Measurements from ENCODE around the gene RSPO4.

Gene RSPO4

DNA sequence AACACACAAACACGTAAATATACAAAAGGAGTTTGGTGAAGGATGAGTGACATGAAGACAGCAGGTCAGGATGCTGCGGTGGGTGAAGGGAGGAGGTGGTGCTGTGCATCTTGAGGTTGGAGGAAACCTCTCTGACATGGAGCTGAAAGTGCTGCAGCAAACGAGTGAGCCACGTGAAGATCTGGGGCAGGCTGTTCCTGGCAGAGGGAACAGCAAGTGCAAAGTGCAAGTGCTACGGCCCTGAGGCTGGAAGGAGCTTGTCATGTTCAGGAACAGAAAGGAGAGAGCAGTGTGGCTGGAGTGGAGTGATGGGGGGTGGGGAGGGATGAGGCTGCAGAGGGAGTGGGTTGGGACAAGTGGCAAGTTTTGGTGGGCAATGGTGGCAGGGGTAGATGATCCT is 61.2 kb downstream of the RSPO4 start:
- no peak for DNase-seq

DNA sequence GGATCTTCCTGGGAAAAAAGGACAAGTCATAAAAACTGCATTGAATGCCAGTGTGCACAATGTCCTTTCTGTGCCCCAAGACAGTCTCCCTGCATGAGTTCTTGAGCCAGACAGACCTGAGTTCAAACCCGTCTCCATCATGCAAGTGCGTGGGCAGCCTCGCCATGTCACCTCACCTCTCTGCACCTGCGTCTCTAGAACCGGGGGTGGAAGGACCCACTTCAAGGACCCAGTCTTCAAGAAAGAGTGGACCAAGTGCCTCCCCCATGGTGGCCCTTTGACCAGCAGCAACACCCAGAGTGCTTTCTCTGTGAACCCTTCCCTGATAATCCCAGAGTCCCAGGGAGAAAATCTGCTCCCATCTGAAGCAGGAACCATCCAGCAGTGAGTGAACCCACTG is 62.5 kb downstream of the RSPO4 start:
- no peak for DNase-seq

DNA sequence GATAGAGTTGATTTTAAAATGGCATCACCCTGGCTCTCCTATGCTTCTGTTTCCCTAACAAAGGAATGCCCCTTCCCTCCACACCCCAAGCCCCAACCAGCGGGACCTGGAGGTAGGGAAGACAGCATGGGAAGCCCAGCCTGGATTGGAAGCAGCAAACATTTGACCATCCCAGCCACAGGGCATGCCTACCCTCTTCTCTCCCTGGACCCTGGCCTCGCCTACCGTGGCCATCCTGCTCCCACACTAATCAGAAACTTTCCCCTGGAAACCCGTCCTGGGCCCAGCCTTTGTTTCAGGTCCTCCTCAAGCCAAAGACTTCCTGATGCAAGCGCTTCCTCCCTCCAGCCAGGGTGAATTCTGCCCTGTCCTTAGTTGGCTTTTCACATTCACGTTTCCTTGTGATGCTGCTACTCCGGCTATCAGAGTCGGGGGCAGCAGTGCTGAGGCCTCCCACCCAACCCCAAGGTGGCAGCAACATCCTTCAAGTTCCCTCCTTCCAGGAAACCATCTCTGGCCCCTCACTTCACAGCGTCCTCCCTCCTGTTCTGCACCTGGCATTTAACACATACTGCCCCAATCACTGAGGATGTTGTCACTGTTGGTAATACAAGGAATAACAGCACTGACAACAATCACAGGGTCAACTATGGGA is 67.8 kb downstream of the RSPO4 start:
- DNase-seq = no peak

DNA sequence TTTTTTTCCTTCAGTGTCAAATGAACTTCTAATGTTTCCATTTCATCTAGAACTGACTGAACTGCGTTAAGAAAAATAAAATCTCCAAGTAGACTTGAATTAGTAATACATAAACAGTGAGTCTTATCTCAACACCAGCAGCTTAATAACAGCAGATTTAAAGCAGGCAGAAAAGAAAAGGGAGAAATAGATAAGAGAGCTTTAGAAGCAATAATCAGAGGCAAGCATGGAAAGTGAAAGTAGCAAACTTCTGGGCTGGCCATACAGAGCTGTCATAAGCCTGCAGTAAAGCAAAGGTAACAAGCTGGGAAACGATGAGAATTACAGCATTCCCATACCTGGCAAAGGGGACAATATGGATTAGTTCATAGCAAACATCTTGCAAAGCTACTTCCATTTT is 69.1 kb downstream of the RSPO4 start:
- no peak for DNase-seq

DNA sequence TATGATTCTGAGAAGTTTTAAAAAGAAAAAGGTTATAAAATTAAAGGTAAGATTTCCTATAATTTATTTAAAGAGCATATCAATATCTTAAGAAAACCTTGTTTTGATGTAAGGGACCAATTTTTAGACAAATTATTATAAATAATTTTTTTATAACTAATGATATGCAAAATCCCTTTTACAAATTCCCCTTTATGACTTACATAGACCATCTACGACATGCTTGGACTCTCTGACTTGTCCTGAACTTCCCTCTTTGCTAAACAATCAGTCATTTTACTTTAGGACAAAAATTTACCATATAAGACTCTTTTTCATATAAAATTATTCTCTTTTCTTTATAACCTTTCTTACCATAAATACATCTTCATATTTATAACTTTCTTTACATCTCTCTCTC is 70.7 kb downstream of the RSPO4 start:
- DNase-seq = no peak

DNA sequence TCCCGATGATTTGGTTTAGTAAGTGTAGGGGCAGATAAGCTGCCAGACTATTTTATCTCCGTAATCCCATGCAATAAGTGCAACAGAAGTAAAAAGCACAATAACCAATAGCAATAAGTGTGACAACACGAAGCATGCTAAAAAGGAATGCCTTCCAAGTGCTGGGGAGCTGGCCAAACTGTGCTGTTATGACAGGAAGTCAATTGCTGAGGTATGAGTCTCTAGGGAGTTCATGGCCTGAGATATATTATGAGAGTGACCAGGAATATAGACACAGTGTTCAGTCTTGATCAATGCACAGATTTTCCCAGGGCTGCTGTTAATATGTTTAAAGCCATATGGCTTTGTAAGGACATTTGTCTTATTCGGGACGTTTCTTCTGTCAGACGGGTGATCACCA is 75.4 kb downstream of the RSPO4 start:
- DNase-seq = no peak

- no peak for DNase-seq
These were observed 76.6 kb downstream of the RSPO4 start for GRCh38 chr20:925516-925915.

DNA sequence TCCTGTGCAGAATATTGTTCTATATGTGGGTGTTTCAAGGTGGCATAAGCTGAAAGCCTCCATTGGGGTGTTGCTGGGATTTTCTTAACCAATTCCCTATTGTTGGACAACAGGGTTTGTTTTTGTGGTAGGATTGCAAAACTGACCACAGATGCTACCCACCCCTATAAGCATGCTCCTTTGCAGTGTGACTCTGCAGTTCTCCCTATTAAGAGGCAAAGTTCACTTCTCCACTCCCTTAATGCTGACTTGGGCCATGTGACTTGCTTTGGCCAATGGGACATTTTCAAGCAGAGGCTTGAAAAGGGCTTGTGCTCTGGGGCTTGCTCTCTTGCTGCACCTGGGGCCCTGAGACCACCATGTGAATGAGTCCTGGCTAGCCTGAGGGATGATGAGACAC is 77.5 kb downstream of the RSPO4 start:
- no peak for DNase-seq

- no peak for DNase-seq
These were observed 79.3 kb downstream of the RSPO4 start for GRCh38 chr20:922781-923180.

- no peak for DNase-seq
These were observed 81.0 kb downstream of the RSPO4 start for GRCh38 chr20:921068-921467.

DNA sequence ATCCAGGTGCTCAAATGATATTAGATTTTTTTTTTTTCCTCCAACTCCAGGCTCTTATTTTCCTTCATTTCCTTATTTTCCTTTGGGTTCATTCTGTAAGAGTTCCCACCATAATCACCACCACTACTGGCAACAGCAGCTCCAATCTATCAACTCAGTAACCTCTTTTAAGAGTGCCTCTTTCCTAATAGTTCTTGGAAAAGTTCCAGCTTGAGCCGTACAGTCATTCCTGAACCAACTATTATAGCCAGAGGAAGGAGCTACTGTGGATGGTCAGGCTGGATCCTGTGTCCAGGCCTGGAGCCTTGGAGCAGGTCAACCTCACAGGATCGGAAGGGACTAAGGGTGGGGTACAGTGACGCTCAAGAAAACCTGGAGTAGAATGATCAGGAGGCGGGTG is 81.8 kb downstream of the RSPO4 start:
- no peak for DNase-seq

DNA sequence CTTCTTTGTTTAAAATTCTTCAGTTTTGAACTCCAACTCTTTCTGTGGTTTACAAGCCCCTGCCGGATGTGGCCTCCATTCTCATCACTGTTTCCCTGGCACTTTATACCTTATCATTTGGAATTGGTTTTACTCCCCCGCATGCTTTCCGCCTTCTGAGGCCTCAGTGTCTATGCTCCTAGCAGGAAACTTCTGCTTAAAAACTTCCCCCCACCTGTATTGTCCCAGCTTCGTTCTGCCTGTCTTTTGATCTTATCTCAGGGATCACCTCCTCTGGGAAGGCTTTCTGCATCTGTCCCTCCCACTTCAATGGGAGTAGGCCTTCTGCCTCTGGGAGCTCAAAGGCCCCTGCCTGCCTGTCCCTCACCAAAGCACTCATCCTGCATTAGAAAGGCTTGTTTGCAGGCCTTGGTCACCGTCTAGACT is 82.6 kb downstream of the RSPO4 start:
- no peak for DNase-seq

- no peak for DNase-seq
These were observed 84.7 kb downstream of the RSPO4 start for GRCh38 chr20:917416-917815.

GRCh38 chr20:916825-917224 is 85.3 kb downstream of the RSPO4 start:
- DNase-seq = no peak

- DNase-seq = no peak
These were observed 85.8 kb downstream of the RSPO4 start, which contains the start of gene ANGPT4 for GRCh38 chr20:916125-916799. Gene ANGPT4, minus strand, starts transcription at chr20:916334. Its CDS starts 120 bp downstream, at chr20:916214.

- no peak for DNase-seq
These were observed 87.2 kb downstream of the RSPO4 start for GRCh38 chr20:914727-915498.

GRCh38 chr20:913306-913849 is 88.7 kb downstream of the RSPO4 start:
- DNase-seq = no peak

- no peak for DNase-seq
These were observed 90.1 kb downstream of the RSPO4 start for GRCh38 chr20:911882-912600.

DNA sequence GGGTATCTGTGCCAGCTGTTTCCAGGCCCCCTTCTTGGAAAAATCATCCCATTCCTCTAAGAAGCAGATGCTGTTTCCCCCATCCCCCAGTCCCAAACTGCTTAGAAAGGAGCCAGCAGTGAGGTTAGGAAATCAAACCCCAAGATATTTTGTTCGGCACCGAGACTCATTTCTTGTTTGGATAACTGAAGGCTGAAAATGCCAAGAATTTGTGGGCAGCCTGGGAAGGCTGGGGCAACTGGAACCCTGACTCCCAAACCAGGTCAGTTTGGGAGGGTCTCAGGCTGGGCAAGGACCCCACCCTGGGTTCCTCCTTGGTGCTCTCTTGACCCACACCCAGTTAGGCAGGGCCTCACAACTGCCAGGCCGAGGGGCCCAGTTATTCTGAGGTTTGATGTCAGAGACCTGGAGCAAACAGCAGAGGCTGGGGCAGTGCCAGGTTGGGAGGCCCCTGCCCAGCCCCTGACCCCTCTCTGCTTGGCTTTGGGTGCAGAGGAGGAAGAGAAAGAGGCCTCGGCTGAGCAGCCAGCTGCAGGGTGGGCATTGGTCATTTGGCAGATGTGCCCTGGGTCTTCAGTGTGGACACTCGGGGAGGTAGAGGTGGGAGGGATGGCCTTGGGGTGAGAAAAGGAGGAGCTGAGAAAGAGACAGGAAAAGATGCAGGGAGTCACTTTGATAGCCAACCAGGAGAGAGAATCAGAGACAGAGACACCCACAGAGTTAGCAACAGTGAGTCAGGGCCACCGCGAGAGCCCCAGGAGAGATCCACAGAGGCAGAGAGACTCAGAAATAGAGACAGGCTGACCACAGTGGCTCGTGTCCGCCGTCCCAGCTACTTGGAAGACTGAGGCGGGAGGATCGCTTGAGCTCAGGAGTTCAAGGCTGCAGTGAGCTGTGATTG is 91.0 kb downstream of the RSPO4 start:
- DNase-seq = no peak

DNA sequence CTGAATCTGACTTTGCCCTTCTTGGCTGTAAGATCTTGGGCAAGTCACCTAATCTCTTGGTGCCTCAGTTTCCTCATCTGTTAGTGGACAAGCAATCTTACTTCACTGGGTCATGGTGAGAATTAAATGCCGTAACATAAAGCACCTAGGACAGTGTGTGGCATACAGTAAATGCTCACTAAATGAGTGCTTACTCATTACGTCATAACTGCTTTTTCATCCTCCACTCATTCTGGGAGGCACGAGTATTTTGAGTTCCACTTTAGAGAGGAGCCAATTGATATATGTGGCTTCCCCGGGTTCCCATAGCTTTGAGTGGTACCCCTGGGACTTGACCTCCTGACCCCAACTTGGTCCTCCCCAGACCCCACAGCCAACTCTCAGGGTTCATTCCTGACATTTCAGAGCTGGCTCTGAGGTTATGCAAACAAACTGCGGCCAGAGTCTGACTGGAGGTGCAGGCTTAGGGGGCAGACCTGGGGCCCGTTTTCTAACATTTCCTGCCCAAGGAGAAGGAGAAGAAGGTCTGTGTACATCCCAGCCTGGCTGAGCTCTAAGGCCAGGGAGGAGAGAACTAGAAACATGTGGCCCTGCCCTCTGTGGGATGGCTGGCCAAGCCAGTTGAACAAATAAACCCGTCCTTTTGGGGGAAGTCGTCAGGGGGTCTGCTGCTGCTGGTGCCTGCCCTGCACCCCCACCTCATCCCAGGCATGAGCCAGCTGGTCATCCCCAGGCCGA is 91.8 kb downstream of the RSPO4 start:
- DNase-seq = no peak

- no peak for DNase-seq
These were observed 92.5 kb downstream of the RSPO4 start for GRCh38 chr20:909641-910040.
